Measurements from ENCODE around the gene TRAIP. TPM values are rescaled to one million over a fixed set of nuclear protein-coding genes. Genes with fewer than 3 reads are reported as not detected.

TRAIP gene, protein sequence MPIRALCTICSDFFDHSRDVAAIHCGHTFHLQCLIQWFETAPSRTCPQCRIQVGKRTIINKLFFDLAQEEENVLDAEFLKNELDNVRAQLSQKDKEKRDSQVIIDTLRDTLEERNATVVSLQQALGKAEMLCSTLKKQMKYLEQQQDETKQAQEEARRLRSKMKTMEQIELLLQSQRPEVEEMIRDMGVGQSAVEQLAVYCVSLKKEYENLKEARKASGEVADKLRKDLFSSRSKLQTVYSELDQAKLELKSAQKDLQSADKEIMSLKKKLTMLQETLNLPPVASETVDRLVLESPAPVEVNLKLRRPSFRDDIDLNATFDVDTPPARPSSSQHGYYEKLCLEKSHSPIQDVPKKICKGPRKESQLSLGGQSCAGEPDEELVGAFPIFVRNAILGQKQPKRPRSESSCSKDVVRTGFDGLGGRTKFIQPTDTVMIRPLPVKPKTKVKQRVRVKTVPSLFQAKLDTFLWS
- total RNA-seq: 10 to 100 TPM in 1 of 2 donors, 1 to 10 TPM in 1; 5.5 to 11.3 TPM

DNA sequence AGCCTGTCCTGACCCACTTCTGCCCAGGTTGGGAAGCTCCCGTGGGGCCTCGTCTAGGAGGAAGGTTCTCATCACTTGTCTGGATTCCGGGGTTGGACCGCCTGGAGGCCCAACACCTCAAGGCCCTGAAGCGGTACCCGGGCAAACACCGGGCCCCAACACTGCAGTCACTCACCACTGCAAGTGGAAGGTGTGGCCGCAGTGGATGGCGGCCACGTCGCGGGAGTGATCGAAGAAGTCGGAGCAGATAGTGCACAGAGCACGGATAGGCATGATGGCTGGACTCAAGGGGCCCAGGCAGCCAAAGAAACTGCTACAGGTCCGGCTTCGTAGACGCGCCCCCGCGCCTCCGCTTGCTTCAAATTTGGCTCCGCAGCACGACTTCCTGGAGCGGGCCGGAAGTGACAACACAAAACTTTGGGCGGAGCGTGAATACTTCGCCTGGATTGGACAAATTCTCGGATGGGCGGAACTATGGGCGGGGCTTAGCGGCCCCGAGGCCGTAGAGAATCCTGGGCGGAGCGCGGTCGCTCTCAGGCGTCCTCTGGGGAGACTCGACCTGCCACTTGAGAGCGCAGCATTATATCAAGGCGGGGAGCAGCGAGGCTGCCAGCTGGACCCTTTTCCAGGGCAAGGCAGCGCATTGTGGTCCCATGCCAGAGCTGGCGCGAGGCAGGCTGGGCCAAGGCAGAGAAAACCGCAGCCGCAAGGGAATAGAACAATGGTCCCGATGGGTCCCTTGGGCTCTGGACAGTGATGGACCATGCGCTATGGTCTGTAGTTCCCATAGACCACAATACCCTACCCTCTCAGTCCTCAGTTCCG is at the start of gene TRAIP:
Gene TRAIP, minus strand, starts transcription at position 384 of the 825 bp plus-strand sequence. Its CDS starts 111 bp downstream, at position 273.

DNA sequence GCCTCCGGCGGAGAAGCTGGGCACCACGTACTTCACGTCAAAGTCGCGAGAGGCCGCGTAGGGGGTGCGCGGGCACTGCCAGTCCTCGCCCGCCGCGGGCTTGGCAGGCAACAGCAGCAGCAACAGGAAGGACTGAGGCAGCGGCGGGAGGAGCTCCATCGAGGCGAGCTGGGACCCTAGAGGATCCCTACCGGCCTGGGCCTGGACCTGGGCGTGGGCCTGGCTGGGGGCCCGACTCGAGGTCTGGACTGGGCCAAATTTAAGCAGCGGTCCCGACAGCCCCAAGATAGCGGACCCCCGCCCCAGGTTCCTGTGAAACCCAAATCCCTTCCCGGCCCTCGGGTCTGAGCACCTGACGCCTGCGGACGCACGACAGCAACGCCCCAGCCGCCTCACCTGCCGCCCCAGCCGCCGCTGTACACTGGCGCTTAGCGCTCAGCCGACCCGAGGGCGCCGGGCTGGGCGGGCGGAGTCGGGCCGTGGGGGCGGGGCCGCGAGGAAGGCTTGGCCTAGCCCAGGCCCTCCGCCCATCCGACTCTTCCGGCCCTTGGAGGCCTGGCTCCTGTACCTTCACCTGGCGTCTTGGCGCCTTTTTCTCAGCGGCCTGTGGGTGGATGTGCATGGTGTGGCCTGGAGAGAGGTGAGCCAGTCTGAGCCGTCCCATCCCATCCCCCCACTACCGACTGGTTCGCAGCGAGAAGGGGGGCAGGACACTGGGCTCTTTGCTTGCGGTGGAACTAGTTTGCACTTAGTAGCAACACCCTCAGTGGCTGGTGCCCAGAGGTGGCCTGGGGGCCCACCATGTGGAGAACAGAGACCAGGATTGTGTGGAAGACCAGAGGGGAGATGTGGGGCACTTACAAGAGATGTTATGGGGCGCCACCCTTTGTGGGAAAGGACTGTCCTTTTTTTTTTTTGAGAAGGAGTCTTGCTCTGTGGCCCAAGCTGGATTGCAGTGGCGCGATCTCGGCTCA is 47.4 kb upstream of the TRAIP start, which contains the start of gene MST1R:
Gene MST1R, minus strand, starts transcription at position 423 of the 974 bp plus-strand sequence. Its CDS starts 264 bp downstream, at position 159.

DNA sequence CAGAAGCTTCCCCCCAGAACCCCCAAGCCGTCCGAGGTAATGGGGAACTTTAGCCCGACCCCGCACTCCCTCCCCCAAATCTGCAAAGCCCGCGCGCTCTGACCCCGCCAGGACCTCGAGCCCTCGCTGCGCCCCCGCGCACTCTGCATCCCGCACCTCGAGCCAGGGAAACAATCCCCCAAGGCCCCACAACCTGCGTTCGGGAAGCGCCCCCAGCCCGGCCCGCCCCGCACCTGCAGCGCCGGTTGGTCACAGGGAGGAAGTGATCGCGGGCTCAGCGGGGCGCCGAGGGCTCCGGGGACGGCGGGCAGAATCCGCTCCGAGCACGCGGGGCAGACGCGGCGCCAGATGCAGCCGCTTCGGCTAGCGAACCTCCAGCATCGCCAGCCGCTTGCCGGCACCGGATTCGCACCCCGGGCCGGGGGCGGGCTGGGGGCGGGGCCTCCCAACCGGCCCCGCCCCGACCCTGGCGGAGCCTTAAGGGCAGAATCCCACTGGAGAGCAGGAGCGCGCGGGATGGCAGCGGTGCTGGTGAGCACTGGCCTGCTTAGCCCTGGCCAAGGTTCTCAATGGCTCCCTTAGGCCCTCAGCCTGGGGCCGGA is 13.3 kb upstream of the TRAIP start, which contains the start of gene CAMKV:
Gene CAMKV, minus strand, starts transcription at position 382 of the 602 bp plus-strand sequence. CDS start 7,518 bp downstream, outside the sequence.

DNA sequence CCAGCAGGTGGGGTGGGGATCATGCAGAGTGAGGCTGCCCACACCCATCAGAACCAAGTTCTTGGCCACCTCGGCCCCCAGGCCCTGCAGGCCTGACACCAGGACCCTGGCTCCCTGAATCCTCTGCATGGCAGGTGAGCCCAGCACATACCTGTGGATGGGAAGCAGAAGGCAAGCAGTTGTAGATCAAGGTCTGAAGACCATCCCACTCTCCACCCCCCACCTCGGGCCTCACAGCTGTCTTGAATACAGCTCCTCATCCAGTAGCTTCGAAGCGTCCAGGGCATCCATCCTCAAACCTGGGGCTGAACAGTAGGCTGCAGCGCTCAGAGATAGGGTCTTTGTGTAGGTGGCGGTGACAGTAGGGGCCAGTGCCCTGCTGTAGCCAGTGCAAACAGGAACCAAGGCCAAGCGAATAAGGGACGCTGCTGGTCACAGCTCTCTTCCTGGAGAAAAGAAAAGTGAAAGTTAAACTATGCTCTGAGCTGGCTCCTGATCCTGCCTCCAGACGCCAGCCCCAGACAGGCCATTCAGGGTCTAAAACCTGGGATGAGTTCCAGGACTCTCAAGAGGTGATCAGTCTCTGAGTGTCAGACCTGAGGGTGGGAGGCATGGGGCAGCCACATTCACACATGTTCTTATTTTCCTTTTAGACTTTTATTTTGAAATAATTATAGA is 42.7 kb downstream of the TRAIP start, which contains the start of gene UBA7:
Gene UBA7, minus strand, starts transcription at position 457 of the 678 bp plus-strand sequence. Its CDS starts 166 bp downstream, at position 291.

GRCh38 chr3:49802719-49803464 is 53.5 kb downstream of the TRAIP start, which contains the start of gene INKA1:
Gene INKA1, plus strand, starts transcription at chr3:49803261. Its CDS starts 132 bp downstream, at chr3:49803393.

GRCh38 chr3:49799761-49800160 is 56.6 kb downstream of the TRAIP start, which contains the start of gene CDHR4:
Gene CDHR4, minus strand, starts transcription at chr3:49799873. Its CDS starts 61 bp downstream, at chr3:49799812.

DNA sequence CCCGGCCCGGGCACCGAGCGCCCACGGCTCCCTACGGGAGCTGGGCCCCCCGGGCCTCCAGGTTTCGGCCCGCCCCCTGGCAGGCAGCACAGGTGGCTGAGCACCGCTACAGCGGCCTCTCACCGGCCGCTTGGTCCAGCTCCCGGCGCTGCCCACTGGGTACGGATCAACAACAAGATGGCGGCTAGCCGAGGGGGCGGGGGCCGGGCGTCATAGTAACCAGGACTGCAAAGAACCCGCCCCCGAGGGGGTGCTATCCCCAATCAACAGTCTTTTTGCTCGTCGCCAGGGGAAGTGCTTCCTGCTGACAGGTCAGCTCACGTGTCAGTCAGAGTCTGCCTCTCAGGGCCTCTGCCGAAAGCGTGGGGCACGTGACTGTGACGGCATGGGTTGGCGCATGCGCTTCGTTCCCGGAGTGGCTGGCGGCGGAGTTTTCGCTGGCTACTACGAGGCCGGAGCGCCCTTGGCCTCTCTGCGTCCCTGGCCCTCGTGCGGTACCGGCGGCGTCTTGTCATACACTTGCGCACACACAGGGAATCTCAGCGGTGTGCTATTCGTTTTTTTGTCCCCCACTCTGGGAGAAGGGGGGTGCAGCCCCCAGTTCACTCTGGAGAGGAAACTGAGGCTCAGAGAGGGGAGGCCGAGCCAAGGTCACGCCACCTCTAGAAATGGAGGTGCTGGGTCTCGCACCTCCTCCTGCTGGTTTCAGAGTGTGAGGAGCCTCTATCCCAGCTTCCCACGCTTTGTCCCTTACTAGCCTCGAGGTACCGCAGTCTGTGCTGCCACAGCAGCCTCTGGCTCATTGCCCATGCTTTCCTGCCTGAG is 69.8 kb downstream of the TRAIP start, which contains the start of gene IP6K1:
Gene IP6K1, minus strand, starts transcription at position 186 of the 825 bp plus-strand sequence. CDS start 38,502 bp downstream, outside the sequence.

Small RNAs within 50 kb of the gene (small RNA-seq; reads per million reads assigned to genes)
- 0 reads per million in 2 donors for gene RN7SL217P

Other genes with a start within 250 kb of the TRAIP start
- gene APEH, start 182.2 kb downstream of the TRAIP start, total RNA-seq: 100 to 1,000 TPM; 131 to 161 TPM
- gene MST1, start 167.1 kb downstream of the TRAIP start, total RNA-seq: 1 to 10 TPM; 2.0 to 6.9 TPM
- gene RNF123, start 167.0 kb downstream of the TRAIP start, total RNA-seq: 10 to 100 TPM; 29.6 to 30.0 TPM
- gene AMIGO3, start 136.9 kb downstream of the TRAIP start, total RNA-seq: under 1 TPM; 0.33 to 0.69 TPM
- gene GMPPB, start 132.6 kb downstream of the TRAIP start, total RNA-seq: 10 to 100 TPM; 20.3 to 31.6 TPM
- 10 to 100 TPM; 67.3 to 74.3 TPM for gene IP6K1, start 70.0 kb downstream of the TRAIP start, total RNA-seq
- under 1 TPM in 1 of 2 donors, not detected in 1; under 0.01 TPM for gene CDHR4, start 56.7 kb downstream of the TRAIP start, total RNA-seq
- gene INKA1, start 53.3 kb downstream of the TRAIP start, total RNA-seq: 10 to 100 TPM in 1 of 2 donors, 1 to 10 TPM in 1; 5.9 to 13.7 TPM
- 100 to 1,000 TPM; 112 to 122 TPM for gene UBA7, start 42.6 kb downstream of the TRAIP start, total RNA-seq
- gene CAMKV, start 13.3 kb upstream of the TRAIP start, total RNA-seq: under 1 TPM in 1 of 2 donors, not detected in 1; 0.34 TPM
- 1 to 10 TPM in 1 of 2 donors, under 1 TPM in 1; 0.33 to 3.4 TPM for gene MST1R, start 47.3 kb upstream of the TRAIP start, total RNA-seq
- 10 to 100 TPM; 13.8 to 17.0 TPM for gene MON1A, start 73.2 kb upstream of the TRAIP start, total RNA-seq
- gene RBM6, start 83.6 kb upstream of the TRAIP start, total RNA-seq: 10 to 100 TPM; 33.7 to 45.3 TPM
- gene RBM5, start 232.4 kb upstream of the TRAIP start, total RNA-seq: 100 to 1,000 TPM; 125 to 126 TPM